H1 (cell line): Measurements from ENCODE around the gene CACNA1E. TPM values are rescaled to one million over a fixed set of nuclear protein-coding genes. Genes with fewer than 3 reads are reported as not detected.

Source experiments
- EP300 ChIP-seq, 2 experiments: IDR thresholded peaks; 1 replicate in 1 of 2; 2 replicates in 1 of 2; pipeline ENCODE4 v1.6.1; 2011 to 2012; ENCODE audit warnings: low read depth in 2 of 2, low read length in 2 of 2, mild to moderate bottlenecking in 2 of 2, borderline replicate concordance in 1 of 2, inconsistent platforms in 1 of 2, moderate library complexity in 1 of 2
- GTF2F1 ChIP-seq: IDR thresholded peaks from 2 replicates; pipeline ENCODE4 v1.6.1; 2012; ENCODE audit warnings: low read depth, low read length, improper control_type of control experiment, borderline replicate concordance
- KDM4A ChIP-seq: IDR thresholded peaks from one replicate; pipeline ENCODE4 v1.7.1; 2012; ENCODE audit warnings: low read depth, mild to moderate bottlenecking, moderate library complexity, low read length, inconsistent platforms; ENCODE audit not compliant: severe bottlenecking
- NRF1 ChIP-seq: IDR thresholded peaks from 2 replicates; pipeline ENCODE4 v1.6.1; 2011; ENCODE audit warnings: mild to moderate bottlenecking, low read depth, low read length, improper control_type of control experiment
- POU5F1 ChIP-seq: IDR thresholded peaks from 2 replicates; pipeline ENCODE4 v1.6.1; 2011; ENCODE audit warnings: low read depth, mild to moderate bottlenecking, low read length, moderate library complexity
- polyA plus RNA-seq, 7 experiments: library from polyadenylated mRNA; depleted of rRNA in 3 of 7; stranded (reverse) in 5 of 7; unstranded in 2 of 7; fragments of >200 nt in 5 of 7; fragments of 200-250 nt in 2 of 7; gene quantifications; 1 replicate in 5 of 7; 2 replicates in 1 of 7; 4 replicates in 1 of 7; pipeline versions ENCODE4 v1.2.1 to v1.2.3, GENCODE V29; 2011 to 2013; ENCODE audit warnings: missing spikeins in 2 of 7, mixed read lengths in 2 of 7
- total RNA-seq: library from RNA; stranded (reverse); fragmentation: NEBNext Ultra II Directional; extraction: Animal tissue kit (Norgen Biotek cat#: 25700); gene quantifications from 2 replicates; pipeline ENCODE4 v1.2.1, GENCODE V29; 2021
- TF ChIP-seq, protein P1 (sequence below): IDR thresholded peaks from 2 replicates; pipeline ENCODE4 v1.6.1; 2012; ENCODE audit warnings: low read length, inconsistent platforms

CACNA1E gene
- total and polyA plus RNA-seq, 2 of the 8 experiments (the other 6 are each of a cell fraction or from before 2014, with no cell fraction given) = 0.98 to 1.3 TPM

GRCh38 chr1:181712711-181713110 is 229.4 kb downstream of the CACNA1E start (continued):
- TF ChIP-seq KDM4A (no peak), NRF1 (no peak), POU5F1 (no peak), GTF2F1 (no peak), EP300 (IDR thresholded peaks at IDR 0.05; ENCODE audit: borderline replicate concordance in 1 of 2, low read depth in 2 of 2, low read length in 2 of 2) (no peak)
- TF ChIP-seq, protein P1, sequence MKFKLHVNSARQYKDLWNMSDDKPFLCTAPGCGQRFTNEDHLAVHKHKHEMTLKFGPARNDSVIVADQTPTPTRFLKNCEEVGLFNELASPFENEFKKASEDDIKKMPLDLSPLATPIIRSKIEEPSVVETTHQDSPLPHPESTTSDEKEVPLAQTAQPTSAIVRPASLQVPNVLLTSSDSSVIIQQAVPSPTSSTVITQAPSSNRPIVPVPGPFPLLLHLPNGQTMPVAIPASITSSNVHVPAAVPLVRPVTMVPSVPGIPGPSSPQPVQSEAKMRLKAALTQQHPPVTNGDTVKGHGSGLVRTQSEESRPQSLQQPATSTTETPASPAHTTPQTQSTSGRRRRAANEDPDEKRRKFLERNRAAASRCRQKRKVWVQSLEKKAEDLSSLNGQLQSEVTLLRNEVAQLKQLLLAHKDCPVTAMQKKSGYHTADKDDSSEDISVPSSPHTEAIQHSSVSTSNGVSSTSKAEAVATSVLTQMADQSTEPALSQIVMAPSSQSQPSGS = no peak
